GM23248 (cell line): ENCODE data around the gene PLEKHH3.

Experiments used
- EZH2 ChIP-seq: fragments of 200-600 bp; sonication (generic); IDR thresholded peaks from 2 replicates; pipeline ENCODE4 v1.6.1; 2018; ENCODE audit warnings: antibody characterized with exemption, mild to moderate bottlenecking; ENCODE audit not compliant: insufficient read depth, poor library complexity, severe bottlenecking
- EZH2phosphoT487 ChIP-seq: fragments of 200-600 bp; sonication (generic); IDR thresholded peaks from 2 replicates; pipeline ENCODE4 v1.6.1; 2018; ENCODE audit warnings: antibody characterized with exemption, moderate library complexity, mild to moderate bottlenecking, low read depth; ENCODE audit not compliant: insufficient read depth

- TF ChIP-seq EZH2phosphoT487 = no peak
- no peak for TF ChIP-seq EZH2
Measured at GRCh38 chr17:42686520-42687128, 9.8 kb upstream of the PLEKHH3 start.
